Measurements from ENCODE around the gene NAGPA. TPM values are rescaled to one million over a fixed set of nuclear protein-coding genes. Genes with fewer than 3 reads are reported as not detected.

Gene NAGPA
- total RNA-seq, 2 experiments from 2014 or later, result 8.9 to 10.2 TPM

GRCh38 chr16:5071341-5071680 is 37.6 kb upstream of the NAGPA start:
- DNase-seq (no peak), ATAC-seq (no peak)
- intact Hi-C loops (cut with DNase I, micrococcal nuclease), result loop anchor here (1.0 to 10.0 kb wide), 5 partner anchors 26 to 817 kb away; partner anchors contain the start of genes NAGPA (in 2 of the 2), EEF2KMT (in 1 of the 2) and ROGDI (in 1 of the 2)
- Mint-ChIP-seq H3K4me3 (peak overlapping the region; percentile 90), H3K27ac (peak overlapping the region; percentile 90), H3K9me3 (ENCODE audit: low read depth) (no peaks in the 10 kb centered on the region), H3K27me3 (no peaks in the 10 kb centered on the region), H3K36me3 (ENCODE audit: low read depth) (peaks cover 16% of the 10 kb centered on the region), H3K4me1 (peaks cover 21% of the 10 kb centered on the region)
- ChIA-PET CTCF (no interaction called here), POLR2A (interaction anchor here (1.2 kb wide), 1 partner anchor 27 kb away, joined by 4 read pairs; no protein-coding TSS in a partner anchor)

GRCh38 chr16:5070431-5071186 is 36.9 kb upstream of the NAGPA start:
- Mint-ChIP-seq H3K27me3 (no peaks in the 10 kb centered on the region), H3K9me3 (ENCODE audit: low read depth) (no peaks in the 10 kb centered on the region), H3K36me3 (ENCODE audit: low read depth) (peaks cover 13% of the 10 kb centered on the region), H3K4me1 (peaks cover 21% of the 10 kb centered on the region), H3K4me3 (peak overlapping the region; percentile 90), H3K27ac (peak overlapping the region; percentile 90)
- DNase-seq (no peak), ATAC-seq (no peak)
- intact Hi-C loops (cut with DNase I, micrococcal nuclease), result loop anchor here (1.0 to 10.0 kb wide), 5 partner anchors 27 to 816 kb away; partner anchors contain the start of genes NAGPA (in 2 of the 2), EEF2KMT (in 1 of the 2) and ROGDI (in 1 of the 2)
- ChIA-PET POLR2A (interaction anchor here (1.2 kb wide), 1 partner anchor 28 kb away, joined by 4 read pairs; no protein-coding TSS in a partner anchor), CTCF (interaction anchor here (1.0 kb wide), 1 partner anchor 14 kb away, joined by 5 read pairs; no protein-coding TSS in a partner anchor)

- Mint-ChIP-seq H3K4me1 (peaks cover 21% of the 10 kb centered on the region), H3K36me3 (ENCODE audit: low read depth) (peaks cover 7% of the 10 kb centered on the region), H3K4me3 (no peak overlapping the region), H3K27me3 (no peaks in the 10 kb centered on the region), H3K9me3 (ENCODE audit: low read depth) (no peaks in the 10 kb centered on the region), H3K27ac (no peak overlapping the region)
- ChIA-PET POLR2A (no interaction called here), CTCF (interaction anchor here (1.3 kb wide), 1 partner anchor 99 kb away, joined by 3 read pairs; no protein-coding TSS in a partner anchor)
- intact Hi-C loops (cut with DNase I, micrococcal nuclease), result loop anchor here (2.0 to 10.0 kb wide), 3 partner anchors 37 to 815 kb away; partner anchors contain the start of genes NAGPA (in 1 of the 2) and ROGDI (in 1 of the 2)
- DNase-seq (no peak), ATAC-seq (no peak)
These were observed 36.1 kb upstream of the NAGPA start for GRCh38 chr16:5069854-5070253.

- no peaks in the 10 kb centered on the region for H3K36me3 Mint-ChIP-seq (ENCODE audit: low read depth)
- intact Hi-C loops (cut with DNase I, micrococcal nuclease), result no loop called here
- H3K27me3 Mint-ChIP-seq, result no peaks in the 10 kb centered on the region
- no peak for DNase-seq
- ChIA-PET CTCF (interaction anchor here (1.3 kb wide), 1 partner anchor 100 kb away, joined by 3 read pairs; no protein-coding TSS in a partner anchor), POLR2A (no interaction called here)
- H3K9me3 Mint-ChIP-seq (ENCODE audit: low read depth), result no peaks in the 10 kb centered on the region
- ATAC-seq, result no peak
- H3K4me1 Mint-ChIP-seq, result peaks cover 21% of the 10 kb centered on the region
- no peak overlapping the region for H3K4me3 Mint-ChIP-seq
- H3K27ac Mint-ChIP-seq, result no peak overlapping the region
These were observed 35.3 kb upstream of the NAGPA start for GRCh38 chr16:5069048-5069447.

DNA sequence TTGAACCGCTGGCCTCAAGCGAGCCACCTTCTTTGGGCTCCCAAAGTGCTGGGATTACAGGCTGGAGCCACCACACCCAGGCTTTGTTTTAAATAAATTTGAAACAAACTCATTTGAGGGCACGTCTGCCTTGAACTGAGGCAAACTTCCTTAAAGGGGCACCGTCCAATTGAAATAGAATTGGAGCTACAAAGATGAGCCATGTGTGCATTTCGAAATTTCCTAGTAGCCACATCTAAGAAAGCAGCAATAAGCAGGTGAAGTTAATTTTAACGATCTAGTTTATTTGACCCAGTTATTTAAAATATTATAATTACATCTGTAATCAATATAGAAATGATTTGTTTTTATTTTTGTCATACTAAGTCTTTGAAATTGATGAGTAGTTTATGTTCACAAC is 32.8 kb upstream of the NAGPA start:
- no peaks in the 10 kb centered on the region for H3K27me3 Mint-ChIP-seq
- H3K4me1 Mint-ChIP-seq, result peaks cover 10% of the 10 kb centered on the region
- CTCF ChIA-PET, result interaction anchor here (1.2 kb wide), 1 partner anchor 10 kb away, joined by 4 read pairs; no protein-coding TSS in a partner anchor
- no peak overlapping the region for H3K27ac Mint-ChIP-seq
- intact Hi-C loops (cut with DNase I, micrococcal nuclease), result no loop called here
- DNase-seq (no peak), ATAC-seq (no peak)
- POLR2A ChIA-PET, result no interaction called here
- no peak overlapping the region for H3K4me3 Mint-ChIP-seq
- H3K36me3 Mint-ChIP-seq (ENCODE audit: low read depth), result no peaks in the 10 kb centered on the region
- H3K9me3 Mint-ChIP-seq (ENCODE audit: low read depth), result no peaks in the 10 kb centered on the region

GRCh38 chr16:5065813-5066212 is 32.1 kb upstream of the NAGPA start, which contains the start of gene C16orf89:
Gene C16orf89, minus strand, starts transcription at chr16:5065956. Its CDS starts 48 bp downstream, at chr16:5065908.
- POLR2A ChIA-PET, result no interaction called here
- ATAC-seq (no peak), DNase-seq (no peak)
- CTCF ChIA-PET, result interaction anchor here (1.2 kb wide), 1 partner anchor 9 kb away, joined by 4 read pairs; no protein-coding TSS in a partner anchor
- Mint-ChIP-seq H3K4me1 (peaks cover 3% of the 10 kb centered on the region), H3K27ac (no peak within 1 kb of the TSS), H3K36me3 (ENCODE audit: low read depth) (no peaks in the 10 kb centered on the region), H3K9me3 (ENCODE audit: low read depth) (no peaks in the 10 kb centered on the region), H3K4me3 (no peak within 1 kb of the TSS), H3K27me3 (no peaks in the 10 kb centered on the region)
- intact Hi-C loops (cut with DNase I, micrococcal nuclease), result no loop called here

DNA sequence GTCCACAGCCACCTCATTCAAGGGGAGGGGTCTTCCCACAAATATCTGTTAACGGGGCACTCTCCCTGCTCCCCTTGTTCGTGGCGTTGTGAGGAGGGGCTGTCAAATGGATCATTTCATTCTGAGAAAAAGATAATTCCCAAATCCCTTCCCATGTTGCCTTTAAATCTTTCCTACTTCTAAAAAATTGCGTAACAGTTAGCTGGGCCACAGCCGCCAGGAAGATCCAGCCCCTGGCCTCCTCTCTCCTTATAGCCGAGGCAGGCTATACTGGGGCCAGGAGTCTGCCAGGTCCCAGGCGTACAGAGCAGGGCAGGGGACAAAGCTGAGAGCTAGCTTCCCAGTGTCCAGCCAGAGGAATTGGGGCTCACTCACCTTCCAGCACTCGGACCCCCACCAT is 31.6 kb upstream of the NAGPA start:
- no peaks in the 10 kb centered on the region for H3K27me3 Mint-ChIP-seq

GRCh38 chr16:5064915-5065314 is 31.2 kb upstream of the NAGPA start:
- Mint-ChIP-seq H3K9me3 (ENCODE audit: low read depth) (no peaks in the 10 kb centered on the region), H3K27me3 (no peaks in the 10 kb centered on the region), H3K27ac (no peak overlapping the region), H3K4me3 (no peak overlapping the region), H3K4me1 (no peaks in the 10 kb centered on the region), H3K36me3 (ENCODE audit: low read depth) (no peaks in the 10 kb centered on the region)
- no peak for DNase-seq
- intact Hi-C loops (cut with DNase I, micrococcal nuclease), result no loop called here
- ChIA-PET CTCF (interaction anchor here (1.0 kb wide), 1 partner anchor 9 kb away, joined by 3 read pairs; no protein-coding TSS in a partner anchor), POLR2A (no interaction called here)
- ATAC-seq, result no peak

More for the DNA sequence above, 31.6 kb upstream of the NAGPA start:
- ATAC-seq (no peak), DNase-seq (no peak)
- Mint-ChIP-seq H3K4me1 (peaks cover under 1% of the 10 kb centered on the region), H3K27ac (no peak overlapping the region), H3K4me3 (no peak overlapping the region), H3K36me3 (ENCODE audit: low read depth) (no peaks in the 10 kb centered on the region), H3K9me3 (ENCODE audit: low read depth) (no peaks in the 10 kb centered on the region)
- intact Hi-C loops (cut with DNase I, micrococcal nuclease), result no loop called here
- CTCF ChIA-PET, result interaction anchor here (1.0 kb wide), 1 partner anchor 9 kb away, joined by 3 read pairs; no protein-coding TSS in a partner anchor
- POLR2A ChIA-PET, result no interaction called here

DNA sequence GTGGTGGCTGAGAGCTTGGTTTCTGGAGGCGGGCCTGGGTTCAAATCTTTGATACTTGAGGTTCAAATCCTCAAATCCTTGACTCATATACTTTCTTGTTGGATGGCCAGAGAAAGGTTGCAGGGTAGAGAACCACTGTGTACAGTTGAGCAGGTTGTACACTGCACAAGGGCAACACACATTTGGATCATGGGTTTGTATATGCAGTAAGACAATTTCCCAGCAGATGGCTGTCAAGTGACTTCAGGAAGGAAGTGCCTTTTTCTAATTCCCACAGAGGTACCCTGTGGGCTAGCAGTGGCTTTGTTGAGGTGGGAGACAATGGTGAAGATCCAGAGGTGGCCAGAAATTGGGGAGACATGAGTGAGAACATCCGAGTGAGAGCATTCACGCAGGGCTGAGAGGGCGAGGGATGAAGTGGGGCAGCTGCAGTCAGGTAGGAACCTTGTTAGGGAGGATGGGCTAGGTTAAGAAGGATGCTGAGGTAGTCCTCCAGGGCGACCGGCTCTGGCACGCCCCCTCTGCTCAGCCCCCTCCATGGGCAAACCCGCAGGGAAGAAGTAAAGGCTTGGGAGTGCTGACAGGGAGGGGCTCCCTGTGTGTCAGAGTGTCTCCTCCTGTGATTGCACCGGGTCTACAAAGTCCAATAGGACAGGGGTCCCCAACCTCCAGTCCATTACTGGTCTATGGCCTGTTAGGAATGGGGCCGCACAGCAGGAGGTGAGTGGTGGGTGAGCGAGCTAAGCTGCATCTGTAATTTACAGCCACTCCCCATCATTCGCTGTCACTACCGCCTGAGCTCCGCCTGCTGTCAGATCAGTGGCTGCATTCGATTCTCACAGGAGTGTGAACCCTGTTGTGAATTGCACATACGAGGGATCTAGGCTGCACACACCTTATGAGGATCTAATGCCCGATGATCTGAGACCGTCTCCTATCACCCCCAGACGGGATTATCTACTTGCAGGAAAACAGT is 29.3 kb upstream of the NAGPA start:
- DNase-seq, result no peak
- intact Hi-C loops (cut with DNase I, micrococcal nuclease), result no loop called here
- H3K36me3 Mint-ChIP-seq (ENCODE audit: low read depth), result no peaks in the 10 kb centered on the region
- H3K27me3 Mint-ChIP-seq, result no peaks in the 10 kb centered on the region
- no peak overlapping the region for H3K27ac Mint-ChIP-seq
- H3K4me1 Mint-ChIP-seq, result no peaks in the 10 kb centered on the region
- CTCF ChIA-PET, result no interaction called here
- ATAC-seq, result no peak
- POLR2A ChIA-PET, result no interaction called here
- no peak overlapping the region for H3K4me3 Mint-ChIP-seq
- H3K9me3 Mint-ChIP-seq (ENCODE audit: low read depth), result no peaks in the 10 kb centered on the region

- no peak for DNase-seq
- POLR2A ChIA-PET, result no interaction called here
These were observed 28.3 kb upstream of the NAGPA start for GRCh38 chr16:5062051-5062450.

GRCh38 chr16:5060073-5060641 is 26.4 kb upstream of the NAGPA start:
- Mint-ChIP-seq H3K36me3 (ENCODE audit: low read depth) (no peaks in the 10 kb centered on the region), H3K4me3 (no peak overlapping the region), H3K9me3 (ENCODE audit: low read depth) (no peaks in the 10 kb centered on the region), H3K4me1 (no peaks in the 10 kb centered on the region), H3K27ac (no peak overlapping the region), H3K27me3 (no peaks in the 10 kb centered on the region)
- DNase-seq, result no peak
- CTCF ChIA-PET, result no interaction called here
- intact Hi-C loops (cut with DNase I, micrococcal nuclease), result no loop called here
- POLR2A ChIA-PET, result no interaction called here
- no peak for ATAC-seq

More at GRCh38 chr16:5062051-5062450, 28.3 kb upstream of the NAGPA start:
- H3K4me3 Mint-ChIP-seq, result no peak overlapping the region
- no peak overlapping the region for H3K27ac Mint-ChIP-seq
- H3K36me3 Mint-ChIP-seq (ENCODE audit: low read depth), result no peaks in the 10 kb centered on the region
- ATAC-seq, result no peak
- H3K9me3 Mint-ChIP-seq (ENCODE audit: low read depth), result no peaks in the 10 kb centered on the region
- no peaks in the 10 kb centered on the region for H3K27me3 Mint-ChIP-seq
- intact Hi-C loops (cut with DNase I, micrococcal nuclease), result no loop called here
- H3K4me1 Mint-ChIP-seq, result no peaks in the 10 kb centered on the region
- CTCF ChIA-PET, result no interaction called here
